ENCODE results near the gene WDR35. TPM values are rescaled to one million over a fixed set of nuclear protein-coding genes. Genes with fewer than 3 reads are reported as not detected.

Gene WDR35
- total RNA-seq: 14.7 TPM

DNA sequence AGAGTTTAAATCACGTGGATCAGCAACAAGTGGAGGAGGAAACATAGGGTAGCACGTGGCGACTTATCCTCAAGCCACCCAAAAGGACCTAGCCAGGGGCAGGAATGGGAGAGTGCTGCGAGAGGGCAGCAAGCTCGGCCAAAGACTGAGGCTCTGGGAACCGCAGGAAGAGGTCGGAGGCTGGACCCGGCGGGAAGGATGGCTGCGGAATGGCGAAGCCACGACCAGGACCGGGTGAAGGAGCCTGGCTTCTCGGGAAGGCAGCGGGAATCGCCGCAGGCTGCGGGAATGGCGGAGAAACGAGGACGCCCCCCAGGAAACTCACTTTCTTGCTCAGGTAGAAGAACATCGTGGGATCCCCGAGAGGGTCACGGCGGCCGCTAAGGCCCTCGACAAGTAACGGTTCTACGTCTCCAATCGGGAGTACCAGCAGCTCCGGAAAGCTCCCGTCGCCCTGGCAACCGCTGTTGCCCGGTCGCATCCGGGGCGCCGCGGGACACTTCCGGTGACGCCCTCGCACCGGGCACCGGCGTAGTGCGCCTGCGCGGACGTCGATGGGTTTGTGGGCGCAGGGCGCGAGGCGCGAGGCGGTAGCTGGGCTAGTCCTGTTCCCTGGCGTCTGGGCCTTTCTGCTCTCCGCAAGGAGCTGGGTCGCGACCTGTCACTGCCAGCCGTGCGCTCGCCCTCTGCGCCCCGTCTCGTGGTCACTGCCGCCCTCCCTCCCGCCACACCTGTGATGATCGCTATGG is at the start of gene WDR35:
TSS of gene WDR35 (minus strand) at position 439 of the 749 bp plus-strand sequence. CDS start at position 349, 90 bp downstream.
- peak; percentile 65 for DNase-seq

DNA sequence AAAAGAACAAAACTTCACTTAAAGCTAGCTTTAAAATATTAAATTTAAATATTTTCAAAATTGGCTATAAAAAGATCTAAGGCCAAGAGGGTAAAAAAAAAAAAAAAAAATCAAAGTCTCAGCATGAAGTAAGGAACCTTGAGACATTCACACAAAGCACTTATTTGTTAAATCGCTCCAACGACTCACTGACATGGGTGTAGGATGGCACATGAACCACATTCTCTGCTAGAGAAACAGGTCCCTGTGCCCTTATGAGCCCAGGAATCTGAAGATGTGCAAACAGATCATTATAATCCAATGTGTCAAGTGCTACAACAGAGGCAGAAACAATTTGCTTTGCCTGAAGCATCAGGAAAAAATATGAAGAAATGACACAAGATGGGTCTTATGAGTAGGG is 47.8 kb upstream of the WDR35 start:
- no peak for DNase-seq

DNA sequence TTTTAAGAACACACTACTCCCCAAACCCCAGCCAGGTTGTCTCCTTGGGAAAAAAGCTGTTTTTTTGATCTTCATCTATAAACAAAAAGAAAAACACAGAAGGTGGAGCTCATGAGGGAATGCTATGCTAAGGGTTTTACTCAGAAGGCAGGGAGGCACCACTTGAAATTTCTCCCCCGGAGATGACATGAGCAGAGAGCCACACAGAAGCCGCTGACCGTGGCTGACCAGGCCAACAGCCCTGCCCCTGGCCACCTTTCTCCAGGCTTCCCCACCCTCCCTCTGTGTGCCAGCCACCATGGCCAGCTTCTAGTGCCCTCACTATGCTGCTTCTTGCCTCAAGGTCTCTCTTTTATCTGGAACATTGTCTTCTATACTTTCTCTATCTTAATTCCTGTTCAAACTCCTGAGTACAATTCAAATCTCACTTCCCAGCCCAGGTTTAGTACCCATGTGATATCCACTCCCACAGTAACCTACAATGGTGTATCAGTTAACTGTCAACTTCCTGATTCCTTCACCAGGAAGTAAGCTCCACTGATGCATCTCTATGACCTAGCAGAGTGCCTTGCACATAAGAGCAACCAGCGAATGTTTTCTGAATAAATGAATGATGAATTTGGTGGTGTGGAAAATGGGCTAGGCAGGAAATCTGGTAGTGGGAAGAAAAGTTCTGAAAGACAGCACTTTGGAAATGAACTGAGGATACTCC is 46.2 kb upstream of the WDR35 start:
- no peak for DNase-seq

DNA sequence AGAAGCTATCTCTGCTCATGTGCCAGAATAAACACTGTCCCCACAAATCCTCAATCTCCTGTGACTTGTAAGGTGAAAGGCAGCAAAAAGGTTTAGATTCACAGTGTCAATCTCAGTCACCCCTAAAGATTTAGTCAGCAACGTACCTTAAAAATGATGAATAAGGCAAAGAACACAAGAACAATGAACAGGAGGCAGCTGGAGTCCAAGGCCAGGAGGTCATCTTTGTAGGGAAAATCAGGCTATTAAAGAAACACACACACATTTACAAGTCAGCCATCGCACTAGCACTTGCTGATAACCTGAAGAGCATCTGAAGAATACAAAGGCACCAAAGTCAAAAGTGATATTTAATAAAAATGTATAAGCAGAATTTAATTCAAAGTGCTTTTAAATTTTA is 44.9 kb upstream of the WDR35 start:
- DNase-seq: no peak

DNA sequence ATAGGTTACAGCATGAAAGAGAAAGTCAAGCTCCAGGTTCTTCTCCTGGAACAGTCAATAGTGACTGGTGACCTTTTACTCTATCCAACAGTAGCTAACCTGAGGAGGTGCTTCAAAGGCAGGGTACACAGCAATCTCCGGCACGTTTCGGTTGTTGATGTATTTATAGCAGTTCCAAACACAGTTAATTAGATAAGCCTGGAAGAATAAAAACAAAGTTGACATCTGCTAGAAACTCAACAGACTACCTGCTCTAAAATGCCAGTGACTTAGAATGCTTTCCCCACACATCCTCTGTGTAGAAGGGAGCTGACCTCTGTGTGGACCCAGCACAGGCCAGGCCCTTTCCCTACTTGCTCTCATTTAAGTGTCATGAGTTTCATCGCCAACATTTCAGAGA is 44.3 kb upstream of the WDR35 start:
- DNase-seq: no peak

DNA sequence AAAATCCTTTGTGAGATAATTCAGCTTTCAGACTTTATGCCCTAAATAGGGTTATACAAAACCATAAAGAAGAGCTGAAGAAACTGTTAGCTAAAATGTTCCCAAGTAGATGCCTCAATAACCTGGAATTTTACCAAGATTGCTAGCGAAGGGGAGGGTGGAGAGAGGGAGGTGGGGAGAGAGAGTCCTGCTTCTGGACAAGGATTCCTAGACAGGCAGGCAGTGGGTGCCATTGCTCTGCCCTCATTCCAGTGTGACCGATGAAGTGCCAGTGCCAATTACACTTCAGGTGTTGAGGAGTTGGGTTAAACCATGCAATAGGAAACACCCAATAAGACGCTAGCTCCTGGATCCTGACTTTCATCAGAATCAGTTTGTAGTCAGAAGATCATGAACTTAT is 43.4 kb upstream of the WDR35 start:
- no peak for DNase-seq

DNA sequence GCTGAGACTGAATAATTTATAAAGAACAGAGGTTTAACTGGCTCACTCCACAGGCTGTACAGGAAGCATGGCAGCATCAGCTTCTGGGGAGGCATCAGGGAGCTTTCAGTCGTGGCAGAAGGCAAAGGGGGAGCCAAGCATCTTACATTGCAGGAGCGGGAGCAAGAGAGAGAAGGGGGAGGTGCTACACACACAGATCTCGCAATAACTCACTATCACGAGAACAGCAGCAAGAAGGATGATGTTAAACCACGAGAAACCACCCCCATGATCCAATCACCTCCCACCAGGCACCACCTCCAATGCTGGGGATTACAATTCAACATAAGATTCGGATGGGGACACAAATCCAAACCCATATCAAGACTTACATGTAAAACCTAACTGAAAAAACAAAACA is 40.3 kb upstream of the WDR35 start:
- DNase-seq: no peak

DNA sequence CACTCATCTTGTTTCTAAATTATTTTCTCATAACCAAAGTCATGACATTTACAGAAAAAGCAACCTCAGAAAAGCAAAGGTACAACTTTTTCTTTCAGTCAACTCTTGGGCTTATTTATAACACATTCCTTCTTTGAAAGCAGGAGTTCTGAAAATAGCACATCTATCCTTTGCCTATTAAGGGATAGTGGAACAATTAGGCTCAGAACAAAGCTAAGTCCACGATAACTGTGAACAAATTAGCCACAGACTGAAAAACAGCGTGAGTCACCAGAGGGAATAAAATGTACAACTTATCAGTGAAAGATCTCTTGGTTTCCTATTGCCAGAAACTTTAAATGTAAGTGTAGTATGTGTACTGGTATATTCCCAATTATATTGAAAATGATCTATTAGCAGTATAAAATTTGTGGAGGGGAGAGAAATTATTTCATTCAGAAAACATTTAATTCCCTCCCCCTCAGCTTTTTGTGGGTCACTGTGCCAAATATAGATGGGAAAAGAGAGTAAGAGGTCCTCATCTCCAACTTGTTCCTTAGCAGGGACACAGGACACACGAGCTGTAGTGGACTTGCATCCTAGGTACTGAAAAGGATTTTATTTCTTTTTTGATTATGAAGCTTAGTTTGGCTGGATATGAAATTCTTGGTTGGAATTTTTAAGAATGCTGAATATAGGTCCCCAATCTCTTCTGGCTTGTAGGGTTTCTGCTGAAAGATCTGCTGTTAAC is 38.0 kb upstream of the WDR35 start:
- DNase-seq: no peak

DNA sequence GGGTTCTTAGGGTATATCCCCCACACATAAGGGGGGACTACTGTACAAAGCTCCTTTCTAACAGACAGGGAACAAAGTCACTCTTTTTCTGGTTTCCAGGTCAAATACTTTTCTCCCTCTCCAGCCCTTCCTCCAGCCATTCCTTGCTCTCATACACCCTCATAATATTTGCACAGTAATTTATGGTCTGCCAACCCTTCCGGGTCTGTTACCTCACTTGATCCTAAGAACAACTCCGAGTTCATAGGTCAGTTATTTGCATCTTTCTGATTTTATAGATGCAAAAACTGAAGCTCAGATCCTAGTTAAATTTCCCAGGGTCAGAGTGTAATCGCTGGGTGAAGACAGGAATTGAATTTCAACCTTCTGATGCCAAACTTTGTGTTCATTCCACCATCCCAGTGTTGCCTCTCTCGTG is 37.4 kb upstream of the WDR35 start:
- DNase-seq: no peak

DNA sequence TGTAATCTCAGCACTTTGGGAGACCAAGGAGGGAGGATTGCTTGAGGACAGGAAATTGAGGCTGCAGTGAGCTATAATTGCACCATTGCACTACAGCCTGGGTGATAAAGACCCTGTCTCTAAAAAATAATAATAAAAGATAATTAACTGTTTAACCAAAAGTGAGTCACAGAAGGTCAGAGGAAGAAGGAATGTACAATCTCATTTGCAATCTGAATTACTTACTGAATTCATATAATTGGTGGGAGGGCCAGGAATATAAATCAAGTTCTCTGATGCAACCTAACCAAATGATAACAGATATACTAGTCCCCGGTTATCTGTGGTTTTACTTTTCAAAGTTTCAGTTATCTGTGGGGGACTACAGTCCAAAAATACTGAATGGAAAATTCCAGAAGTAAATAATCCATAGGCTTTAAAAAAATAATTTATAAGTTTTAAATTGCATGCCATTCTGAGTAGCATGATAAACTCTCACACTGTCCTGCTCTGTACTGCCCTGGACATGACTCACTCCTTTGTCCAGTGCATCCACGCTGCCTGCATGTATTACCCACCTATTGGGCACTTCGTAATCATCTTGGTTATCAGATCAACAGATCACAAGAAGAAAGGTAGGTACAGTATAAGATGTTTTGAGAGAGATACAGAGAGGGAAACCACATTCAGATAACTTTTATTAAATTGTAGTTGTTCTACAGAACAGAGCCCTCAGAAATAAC is 35.3 kb upstream of the WDR35 start:
- no peak for DNase-seq

DNA sequence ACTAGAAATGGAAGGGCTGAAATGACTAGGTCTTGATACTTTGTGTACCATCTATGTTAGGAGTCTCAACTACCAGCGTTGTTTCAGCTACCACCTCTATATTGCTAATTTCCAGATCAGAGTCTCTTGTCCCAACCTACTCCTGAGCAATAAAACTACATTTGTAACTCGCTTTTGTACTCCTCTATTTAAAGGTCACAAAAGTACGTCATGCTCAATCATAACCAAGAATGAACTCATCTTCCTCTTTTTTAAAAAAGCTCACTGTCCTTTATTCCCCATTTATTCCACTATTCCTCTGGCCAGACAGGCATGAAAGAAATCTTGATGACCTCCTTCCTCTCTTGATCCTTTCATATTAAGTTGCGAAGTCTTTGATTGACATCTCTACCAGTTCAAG is 33.8 kb upstream of the WDR35 start:
- DNase-seq: no peak

DNA sequence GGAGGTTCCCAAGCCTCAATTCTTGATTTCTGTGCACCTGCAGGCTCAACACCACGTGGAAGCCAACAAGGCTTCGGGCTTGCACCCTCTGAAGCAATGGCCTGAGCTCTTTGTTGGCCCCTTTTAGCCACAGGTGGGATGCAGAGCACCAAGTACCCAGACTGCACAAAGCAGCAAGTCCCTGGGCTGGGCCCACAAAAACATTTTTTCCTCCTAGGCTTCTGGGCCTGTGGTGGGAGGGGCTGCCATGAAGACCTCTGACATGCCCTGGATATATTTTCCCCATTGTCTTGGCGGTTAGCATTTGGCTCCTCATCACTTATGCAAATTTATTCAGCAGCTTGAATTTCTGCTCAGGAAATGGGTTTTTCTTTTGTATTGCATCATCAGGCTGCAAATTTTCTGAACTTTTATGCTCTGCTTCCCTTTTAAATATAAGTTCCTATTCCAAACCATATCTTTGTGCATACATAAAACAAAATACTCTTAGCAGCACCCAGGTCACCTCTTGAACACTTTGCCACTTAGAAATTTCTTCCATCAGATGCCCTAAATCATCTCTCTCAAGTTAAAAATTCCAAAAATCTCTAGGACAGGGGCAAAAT is 31.6 kb upstream of the WDR35 start:
- no peak for DNase-seq

DNA sequence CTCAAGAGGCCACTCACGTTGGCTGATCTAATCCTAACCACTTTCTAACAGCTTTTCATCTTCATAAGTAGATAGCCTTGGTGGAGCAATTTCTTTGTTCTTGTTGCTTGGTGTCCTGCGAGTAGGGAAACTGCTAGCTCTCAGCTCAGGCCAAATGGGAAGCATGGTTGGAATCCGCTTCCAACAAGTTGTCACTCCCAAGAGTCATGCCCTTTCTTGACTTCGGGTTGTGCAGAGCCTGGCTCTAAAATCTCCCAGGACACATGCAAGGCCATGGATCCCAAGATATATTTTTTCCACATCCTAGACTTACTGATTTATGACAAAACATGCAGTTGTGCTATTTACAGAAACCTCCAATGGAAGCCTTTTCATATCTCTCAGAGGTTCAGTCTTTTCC is 29.8 kb upstream of the WDR35 start:
- no peak for DNase-seq

DNA sequence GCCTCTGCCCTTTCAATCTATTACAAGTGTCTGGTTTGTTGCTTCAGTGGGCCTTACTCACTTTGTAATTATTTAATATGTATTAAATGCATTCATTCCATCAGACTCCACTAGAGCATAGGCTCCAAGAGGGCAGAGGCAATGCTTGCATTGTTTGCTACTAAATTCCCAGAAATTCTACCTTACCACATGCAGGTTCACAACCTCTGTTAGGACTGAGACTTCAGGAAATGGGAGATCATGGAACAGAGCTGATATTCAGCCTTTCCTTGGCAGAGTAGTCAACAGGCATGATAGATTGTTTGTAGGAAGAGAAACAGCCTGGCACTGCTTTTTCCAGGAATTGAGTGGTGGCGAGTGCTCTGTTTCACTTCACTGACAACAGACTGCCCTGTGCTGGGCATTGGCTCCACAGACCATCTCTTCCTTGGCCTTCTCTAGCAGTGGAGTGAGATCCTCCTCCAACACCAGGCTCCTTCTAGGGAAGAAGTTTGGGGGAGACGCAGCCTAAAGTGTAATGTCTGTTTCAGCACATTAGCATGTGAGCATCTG is 28.8 kb upstream of the WDR35 start:
- DNase-seq: no peak

DNA sequence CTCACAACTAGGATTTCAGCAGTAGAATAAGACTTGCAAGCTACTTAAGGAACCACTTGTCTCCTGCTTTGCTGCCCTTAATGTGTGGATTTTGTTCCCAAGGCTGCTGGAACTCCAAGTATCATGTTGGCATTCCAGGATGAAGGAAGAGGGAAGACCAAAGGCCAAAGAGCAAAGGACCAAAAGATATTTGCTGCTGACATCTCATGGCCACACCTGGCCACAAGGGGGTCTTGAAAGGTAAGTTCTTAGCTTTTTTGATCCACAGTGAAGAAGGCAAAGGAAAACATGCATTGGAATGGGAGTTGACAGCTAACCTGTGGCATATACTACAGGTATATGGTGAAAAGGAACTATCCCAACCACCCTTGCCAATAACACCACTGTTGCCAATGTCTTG is 26.4 kb upstream of the WDR35 start:
- no peak for DNase-seq

DNA sequence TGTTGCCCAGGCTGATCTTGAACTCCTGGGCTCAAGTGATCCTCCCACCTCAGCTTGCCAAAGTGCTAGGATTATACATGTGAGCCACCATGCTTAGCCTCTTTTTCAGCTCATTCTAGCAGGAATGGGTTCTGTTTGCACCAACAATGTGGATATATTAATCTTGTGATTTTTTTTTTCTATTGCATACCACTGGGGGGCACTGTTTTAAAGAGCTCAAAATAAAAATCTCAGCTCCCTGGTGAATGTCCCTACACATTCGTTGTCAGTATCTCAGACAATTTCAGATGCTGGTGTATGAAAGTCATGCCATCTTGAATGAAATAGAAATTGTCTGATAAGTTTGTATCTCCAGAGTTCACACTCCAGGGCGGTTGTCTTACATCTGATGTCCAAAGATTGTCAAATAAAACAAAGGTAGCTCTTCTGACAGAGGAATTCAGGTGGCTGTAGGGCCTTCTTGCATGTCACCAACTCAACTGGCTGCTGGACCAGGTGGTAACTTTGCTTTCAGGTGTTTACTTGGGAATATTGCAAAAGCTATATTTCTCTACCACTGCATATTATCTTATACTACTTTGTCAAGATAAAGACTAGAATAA is 25.7 kb upstream of the WDR35 start:
- DNase-seq: peak; percentile 30

DNA sequence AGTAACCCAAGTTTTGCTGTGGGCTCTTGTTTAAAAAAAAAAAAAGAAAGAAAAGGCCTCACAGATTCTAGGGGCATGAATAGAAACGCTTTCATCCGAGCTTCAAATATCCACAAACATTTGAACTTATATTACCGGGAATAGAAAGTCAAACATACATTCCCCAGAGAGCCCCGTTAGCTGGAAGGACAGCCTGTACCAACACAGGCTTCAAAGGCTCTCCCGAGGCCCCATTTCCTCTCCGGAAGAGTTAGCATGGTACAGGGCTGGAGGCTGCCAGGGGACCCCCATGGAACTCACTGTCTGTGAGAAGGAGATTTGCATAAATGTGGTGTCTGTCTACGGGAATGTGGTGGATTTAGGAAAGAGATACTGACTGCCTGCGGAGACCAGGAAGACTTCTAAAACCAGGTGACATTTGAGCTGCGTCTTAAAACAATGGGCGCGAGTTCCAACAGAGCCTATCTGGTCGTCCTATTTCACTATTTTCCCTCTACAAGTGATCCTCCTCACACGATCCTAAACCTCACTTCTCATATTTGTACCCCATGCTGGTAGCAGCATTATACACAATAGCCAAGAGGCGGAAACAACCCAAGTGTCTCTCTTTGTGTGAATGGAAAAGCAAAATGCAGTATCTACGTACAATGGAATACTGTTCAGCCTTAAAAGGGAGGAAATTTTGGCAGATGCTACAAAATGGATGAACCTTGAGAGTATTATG is 23.4 kb upstream of the WDR35 start:
- DNase-seq: no peak

DNA sequence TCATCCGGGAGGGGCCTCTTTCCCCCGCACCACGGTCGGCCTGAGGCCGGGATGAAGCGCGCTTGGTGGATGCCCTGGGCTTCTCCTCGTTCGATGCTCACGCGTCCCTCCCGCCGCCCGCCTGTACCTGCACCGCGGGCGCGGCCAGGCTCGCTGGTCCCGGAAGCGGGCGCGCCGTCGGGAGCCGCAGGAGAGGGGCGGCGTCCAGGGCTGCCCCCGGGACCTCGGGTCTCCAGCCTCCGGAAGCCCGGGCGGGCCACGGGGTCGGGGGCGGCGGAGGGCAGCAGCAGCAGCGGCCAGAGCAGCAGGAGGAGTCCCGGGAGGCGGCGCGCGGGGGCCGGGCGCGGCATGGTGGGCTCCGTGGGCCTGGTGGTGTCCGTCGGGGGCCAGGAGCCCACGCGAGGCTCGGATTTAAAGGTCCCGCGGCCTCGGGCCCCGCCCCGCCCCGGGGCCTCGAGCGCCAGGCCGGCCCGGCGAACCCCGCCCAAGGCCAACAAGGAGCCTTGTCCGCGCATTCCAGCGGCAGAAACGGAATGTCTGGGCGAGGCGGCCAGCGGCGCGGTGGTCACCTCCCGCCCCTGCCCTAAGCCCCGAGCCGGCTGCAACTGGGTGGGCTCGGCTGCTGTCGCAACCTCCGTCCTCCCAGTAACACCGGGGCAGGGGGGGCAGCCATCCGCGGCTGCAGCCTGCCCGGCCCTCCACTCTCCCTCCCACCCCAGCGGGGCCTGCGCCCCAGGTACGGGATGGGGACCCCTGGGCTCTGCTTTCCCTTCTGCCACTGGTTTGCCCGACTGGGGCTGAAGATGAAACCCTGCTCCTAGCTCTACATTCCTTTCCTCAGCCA is 22.6 kb upstream of the WDR35 start, which contains the start of gene MATN3:
TSS of gene MATN3 (minus strand) at position 387 of the 844 bp plus-strand sequence. CDS start at position 350, 37 bp downstream.
- no peak for DNase-seq

DNA sequence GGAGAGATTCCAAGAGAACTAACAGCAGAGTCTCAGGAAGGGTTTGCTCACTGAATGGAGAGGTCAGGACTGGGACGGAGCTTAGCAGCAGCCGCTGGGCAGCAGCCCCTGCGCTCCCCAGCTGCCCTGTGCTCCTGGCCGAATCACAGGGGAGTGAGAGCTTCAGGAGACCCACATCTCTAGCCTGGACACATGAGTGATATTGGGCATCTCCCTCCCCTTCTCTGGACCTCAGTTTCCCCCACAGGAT is 22.1 kb upstream of the WDR35 start:
- DNase-seq: no peak
